K562 (cell line): ENCODE data around the gene PCNX3. TPM values are rescaled to one million over a fixed set of nuclear protein-coding genes. Genes with fewer than 3 reads are reported as not detected.
A peak's percentile ranks its signal among the peaks of the same experiment; 100 is the strongest.

ENCODE experiments used
- ADNP ChIP-seq: fragments of 200-800 bp; sonication (Bioruptor generic); IDR thresholded peaks from 2 replicates; pipeline ENCODE4 v1.6.1; 2016; ENCODE audit warnings: missing genetic modification characterization, missing compliant biosample characterization
- ELF1 ChIP-seq: fragments of 200-800 bp; sonication (Bioruptor generic); IDR thresholded peaks from 2 replicates; pipeline ENCODE4 v1.6.1; 2016; ENCODE audit warnings: missing genetic modification characterization, missing compliant biosample characterization
- ETV5 ChIP-seq: sonication (generic); formaldehyde crosslinking; IDR thresholded peaks from 2 replicates; pipeline ENCODE4 v1.4.0; 2020; ENCODE audit warnings: low read depth, mild to moderate bottlenecking, missing genetic modification reagents
- RAD21 ChIP-seq, 2 experiments: fragments of 250-450 bp in 1 of 2; fragments of 450-650 bp in 1 of 2; sonication (Bioruptor Pico) in 1 of 2; formaldehyde crosslinking in 1 of 2; IDR thresholded peaks in 1 of 2; conservative IDR thresholded peaks in 1 of 2; 2 replicates each; pipeline versions ENCODE4 v1.4.0 to v1.8.0; 2020 to 2022; ENCODE audit warnings: mild to moderate bottlenecking in 2 of 2, moderate library complexity in 1 of 2
- STAG1 ChIP-seq: sonication (generic); formaldehyde crosslinking; IDR thresholded peaks from 2 replicates; pipeline ENCODE4 v1.5.0; 2020; ENCODE audit warnings: missing genetic modification reagents, borderline replicate concordance
- SUPT5H ChIP-seq: fragments of 450-650 bp; IDR thresholded peaks from 2 replicates; pipeline ENCODE4 v1.6.1; 2016
- polyA plus RNA-seq, 8 experiments: library from polyadenylated mRNA; depleted of rRNA in 4 of 8; stranded (reverse) in 5 of 8; unstranded in 3 of 8; fragments of >200 nt; fragmentation: Nextera tagmentation in 2 of 8; fragmentation: Illumina TruSeq in 1 of 8; extraction: Ambion mirVana in 2 of 8; extraction: Trizol in 1 of 8; gene quantifications; 2 replicates each; pipeline versions ENCODE4 v1.2.1 to v1.2.3, GENCODE V29; 2011 to 2014; ENCODE audit warnings: inconsistent platforms in 1 of 8, missing spikeins in 1 of 8
- total RNA-seq, 7 experiments: library from RNA; depleted of rRNA in 6 of 7; stranded (reverse); fragments of >200 nt in 6 of 7; fragmentation: Illumina TruSeq in 2 of 7; extraction: Trizol in 2 of 7; gene quantifications; 2 replicates each; pipeline versions ENCODE4 v1.2.1 to v1.2.3, GENCODE V29; 2011 to 2021; ENCODE audit warnings: low replicate concordance in 1 of 7
- TF ChIP-seq, protein P1 (sequence below), 3 experiments: IDR thresholded peaks in 2 of 3; conservative IDR thresholded peaks in 1 of 3; 2 replicates each; pipeline ENCODE4 v1.5.1; 2011 to 2012; ENCODE audit warnings: low read length in 3 of 3, mild to moderate bottlenecking in 3 of 3, control low read depth in 2 of 3, improper control_type of control experiment in 1 of 3, inconsistent platforms in 1 of 3, low read depth in 1 of 3, mixed read lengths in 1 of 3, moderate library complexity in 1 of 3; ENCODE audit not compliant: insufficient read depth in 2 of 3
- TF ChIP-seq, protein P2 (sequence below), 2 experiments: fragments of 450-650 bp in 1 of 2; sonication (generic) in 1 of 2; formaldehyde crosslinking in 1 of 2; IDR thresholded peaks; 2 replicates each; pipeline versions ENCODE4 v1.7.1 to v1.9.0; 2016 to 2022; ENCODE audit warnings: inconsistent platforms in 1 of 2, mild to moderate bottlenecking in 1 of 2, missing genetic modification reagents in 1 of 2
- TF ChIP-seq, protein P3 (sequence below), 2 experiments: fragments of 450-650 bp; conservative IDR thresholded peaks; 2 replicates each; pipeline ENCODE4 v1.6.1; 2017; ENCODE audit warnings: mild to moderate bottlenecking in 2 of 2, moderate library complexity in 2 of 2
- TF ChIP-seq, protein P4 (sequence below): fragments of 450-650 bp; IDR thresholded peaks from 2 replicates; pipeline ENCODE4 v1.6.1; 2018; ENCODE audit not compliant: partially characterized antibody

PCNX3 gene
- total and polyA plus RNA-seq, 9 of the 15 experiments (the other 6 are each of a cell fraction or from before 2014, with no cell fraction given) = 0.11 to 47.8 (median 12.8) TPM

DNA sequence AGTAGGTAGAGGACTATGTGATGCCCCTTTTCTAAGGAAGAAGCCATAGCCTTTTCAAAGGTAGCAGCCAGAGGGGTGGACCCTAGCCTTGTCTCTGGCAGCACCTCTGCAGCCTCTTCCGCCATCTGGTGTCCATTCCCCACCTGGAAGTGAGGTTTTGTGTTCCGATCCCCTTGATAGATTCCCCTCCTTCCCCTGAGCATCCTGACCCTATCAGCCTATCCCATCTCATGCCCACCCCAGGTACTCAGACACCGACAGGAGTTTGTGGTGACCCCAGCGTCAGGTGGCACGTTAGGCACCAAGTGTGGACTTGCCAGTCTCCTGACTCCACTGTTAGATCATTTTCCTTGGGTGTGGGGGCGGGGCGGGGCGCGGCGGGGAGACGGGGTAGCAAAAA, 43.6 kb upstream of the PCNX3 start (continued):
- TF ChIP-seq ADNP (tag) (no peak), SUPT5H (0 out of 2 replicates have a peak, but pooled peaks have one; percentile 22), STAG1 (CRISPR knock-in tag) (peak; percentile 58; the same call in 1 of the 2 replicates), ELF1 (tag) (0 out of 2 replicates have a peak, but pooled peaks have one; percentile 26), ETV5 (CRISPR knock-in tag) (0 out of 2 replicates have a peak, but pooled peaks have one; percentile 38), RAD21 (CRISPR knock-in tag; conservative IDR thresholded peaks at IDR 0.05 in 1 of 2, IDR thresholded peaks at IDR 0.05 in 1 of 2) (peak; percentile 70 to 86)
- TF ChIP-seq, protein P1, sequence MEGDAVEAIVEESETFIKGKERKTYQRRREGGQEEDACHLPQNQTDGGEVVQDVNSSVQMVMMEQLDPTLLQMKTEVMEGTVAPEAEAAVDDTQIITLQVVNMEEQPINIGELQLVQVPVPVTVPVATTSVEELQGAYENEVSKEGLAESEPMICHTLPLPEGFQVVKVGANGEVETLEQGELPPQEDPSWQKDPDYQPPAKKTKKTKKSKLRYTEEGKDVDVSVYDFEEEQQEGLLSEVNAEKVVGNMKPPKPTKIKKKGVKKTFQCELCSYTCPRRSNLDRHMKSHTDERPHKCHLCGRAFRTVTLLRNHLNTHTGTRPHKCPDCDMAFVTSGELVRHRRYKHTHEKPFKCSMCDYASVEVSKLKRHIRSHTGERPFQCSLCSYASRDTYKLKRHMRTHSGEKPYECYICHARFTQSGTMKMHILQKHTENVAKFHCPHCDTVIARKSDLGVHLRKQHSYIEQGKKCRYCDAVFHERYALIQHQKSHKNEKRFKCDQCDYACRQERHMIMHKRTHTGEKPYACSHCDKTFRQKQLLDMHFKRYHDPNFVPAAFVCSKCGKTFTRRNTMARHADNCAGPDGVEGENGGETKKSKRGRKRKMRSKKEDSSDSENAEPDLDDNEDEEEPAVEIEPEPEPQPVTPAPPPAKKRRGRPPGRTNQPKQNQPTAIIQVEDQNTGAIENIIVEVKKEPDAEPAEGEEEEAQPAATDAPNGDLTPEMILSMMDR (IDR thresholded peaks at IDR 0.05 in 2 of 3, conservative IDR thresholded peaks at IDR 0.05 in 1 of 3; ENCODE audit: insufficient read depth in 2 of 3, low read depth in 1 of 3, low read length in 3 of 3) = peak; percentile 75 to 84 (median 81)
- TF ChIP-seq, protein P2, sequence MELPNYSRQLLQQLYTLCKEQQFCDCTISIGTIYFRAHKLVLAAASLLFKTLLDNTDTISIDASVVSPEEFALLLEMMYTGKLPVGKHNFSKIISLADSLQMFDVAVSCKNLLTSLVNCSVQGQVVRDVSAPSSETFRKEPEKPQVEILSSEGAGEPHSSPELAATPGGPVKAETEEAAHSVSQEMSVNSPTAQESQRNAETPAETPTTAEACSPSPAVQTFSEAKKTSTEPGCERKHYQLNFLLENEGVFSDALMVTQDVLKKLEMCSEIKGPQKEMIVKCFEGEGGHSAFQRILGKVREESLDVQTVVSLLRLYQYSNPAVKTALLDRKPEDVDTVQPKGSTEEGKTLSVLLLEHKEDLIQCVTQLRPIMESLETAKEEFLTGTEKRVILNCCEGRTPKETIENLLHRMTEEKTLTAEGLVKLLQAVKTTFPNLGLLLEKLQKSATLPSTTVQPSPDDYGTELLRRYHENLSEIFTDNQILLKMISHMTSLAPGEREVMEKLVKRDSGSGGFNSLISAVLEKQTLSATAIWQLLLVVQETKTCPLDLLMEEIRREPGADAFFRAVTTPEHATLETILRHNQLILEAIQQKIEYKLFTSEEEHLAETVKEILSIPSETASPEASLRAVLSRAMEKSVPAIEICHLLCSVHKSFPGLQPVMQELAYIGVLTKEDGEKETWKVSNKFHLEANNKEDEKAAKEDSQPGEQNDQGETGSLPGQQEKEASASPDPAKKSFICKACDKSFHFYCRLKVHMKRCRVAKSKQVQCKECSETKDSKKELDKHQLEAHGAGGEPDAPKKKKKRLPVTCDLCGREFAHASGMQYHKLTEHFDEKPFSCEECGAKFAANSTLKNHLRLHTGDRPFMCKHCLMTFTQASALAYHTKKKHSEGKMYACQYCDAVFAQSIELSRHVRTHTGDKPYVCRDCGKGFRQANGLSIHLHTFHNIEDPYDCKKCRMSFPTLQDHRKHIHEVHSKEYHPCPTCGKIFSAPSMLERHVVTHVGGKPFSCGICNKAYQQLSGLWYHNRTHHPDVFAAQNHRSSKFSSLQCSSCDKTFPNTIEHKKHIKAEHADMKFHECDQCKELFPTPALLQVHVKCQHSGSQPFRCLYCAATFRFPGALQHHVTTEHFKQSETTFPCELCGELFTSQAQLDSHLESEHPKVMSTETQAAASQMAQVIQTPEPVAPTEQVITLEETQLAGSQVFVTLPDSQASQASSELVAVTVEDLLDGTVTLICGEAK (IDR thresholded peaks at IDR 0.05) = 0 out of 2 replicates have a peak, but pooled peaks have one; percentile 19
- TF ChIP-seq, protein P2 (CRISPR knock-in tag; IDR thresholded peaks at IDR 0.05) = no peak
- TF ChIP-seq, protein P3, sequence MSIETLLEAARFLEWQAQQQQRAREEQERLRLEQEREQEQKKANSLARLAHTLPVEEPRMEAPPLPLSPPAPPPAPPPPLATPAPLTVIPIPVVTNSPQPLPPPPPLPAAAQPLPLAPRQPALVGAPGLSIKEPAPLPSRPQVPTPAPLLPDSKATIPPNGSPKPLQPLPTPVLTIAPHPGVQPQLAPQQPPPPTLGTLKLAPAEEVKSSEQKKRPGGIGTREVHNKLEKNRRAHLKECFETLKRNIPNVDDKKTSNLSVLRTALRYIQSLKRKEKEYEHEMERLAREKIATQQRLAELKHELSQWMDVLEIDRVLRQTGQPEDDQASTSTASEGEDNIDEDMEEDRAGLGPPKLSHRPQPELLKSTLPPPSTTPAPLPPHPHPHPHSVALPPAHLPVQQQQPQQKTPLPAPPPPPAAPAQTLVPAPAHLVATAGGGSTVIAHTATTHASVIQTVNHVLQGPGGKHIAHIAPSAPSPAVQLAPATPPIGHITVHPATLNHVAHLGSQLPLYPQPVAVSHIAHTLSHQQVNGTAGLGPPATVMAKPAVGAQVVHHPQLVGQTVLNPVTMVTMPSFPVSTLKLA (conservative IDR thresholded peaks at IDR 0.05) = peak; percentile 37 to 51
- TF ChIP-seq, protein P4, sequence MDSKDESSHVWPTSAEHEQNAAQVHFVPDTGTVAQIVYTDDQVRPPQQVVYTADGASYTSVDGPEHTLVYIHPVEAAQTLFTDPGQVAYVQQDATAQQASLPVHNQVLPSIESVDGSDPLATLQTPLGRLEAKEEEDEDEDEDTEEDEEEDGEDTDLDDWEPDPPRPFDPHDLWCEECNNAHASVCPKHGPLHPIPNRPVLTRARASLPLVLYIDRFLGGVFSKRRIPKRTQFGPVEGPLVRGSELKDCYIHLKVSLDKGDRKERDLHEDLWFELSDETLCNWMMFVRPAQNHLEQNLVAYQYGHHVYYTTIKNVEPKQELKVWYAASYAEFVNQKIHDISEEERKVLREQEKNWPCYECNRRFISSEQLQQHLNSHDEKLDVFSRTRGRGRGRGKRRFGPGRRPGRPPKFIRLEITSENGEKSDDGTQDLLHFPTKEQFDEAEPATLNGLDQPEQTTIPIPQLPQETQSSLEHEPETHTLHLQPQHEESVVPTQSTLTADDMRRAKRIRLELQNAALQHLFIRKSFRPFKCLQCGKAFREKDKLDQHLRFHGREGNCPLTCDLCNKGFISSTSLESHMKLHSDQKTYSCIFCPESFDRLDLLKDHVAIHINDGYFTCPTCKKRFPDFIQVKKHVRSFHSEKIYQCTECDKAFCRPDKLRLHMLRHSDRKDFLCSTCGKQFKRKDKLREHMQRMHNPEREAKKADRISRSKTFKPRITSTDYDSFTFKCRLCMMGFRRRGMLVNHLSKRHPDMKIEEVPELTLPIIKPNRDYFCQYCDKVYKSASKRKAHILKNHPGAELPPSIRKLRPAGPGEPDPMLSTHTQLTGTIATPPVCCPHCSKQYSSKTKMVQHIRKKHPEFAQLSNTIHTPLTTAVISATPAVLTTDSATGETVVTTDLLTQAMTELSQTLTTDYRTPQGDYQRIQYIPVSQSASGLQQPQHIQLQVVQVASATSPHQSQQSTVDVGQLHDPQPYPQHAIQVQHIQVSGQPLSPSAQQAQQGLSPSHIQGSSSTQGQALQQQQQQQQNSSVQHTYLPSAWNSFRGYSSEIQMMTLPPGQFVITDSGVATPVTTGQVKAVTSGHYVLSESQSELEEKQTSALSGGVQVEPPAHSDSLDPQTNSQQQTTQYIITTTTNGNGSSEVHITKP = peak; percentile 40
